ENCODE measurements around the gene VAMP5.

The VAMP5 gene

DNA sequence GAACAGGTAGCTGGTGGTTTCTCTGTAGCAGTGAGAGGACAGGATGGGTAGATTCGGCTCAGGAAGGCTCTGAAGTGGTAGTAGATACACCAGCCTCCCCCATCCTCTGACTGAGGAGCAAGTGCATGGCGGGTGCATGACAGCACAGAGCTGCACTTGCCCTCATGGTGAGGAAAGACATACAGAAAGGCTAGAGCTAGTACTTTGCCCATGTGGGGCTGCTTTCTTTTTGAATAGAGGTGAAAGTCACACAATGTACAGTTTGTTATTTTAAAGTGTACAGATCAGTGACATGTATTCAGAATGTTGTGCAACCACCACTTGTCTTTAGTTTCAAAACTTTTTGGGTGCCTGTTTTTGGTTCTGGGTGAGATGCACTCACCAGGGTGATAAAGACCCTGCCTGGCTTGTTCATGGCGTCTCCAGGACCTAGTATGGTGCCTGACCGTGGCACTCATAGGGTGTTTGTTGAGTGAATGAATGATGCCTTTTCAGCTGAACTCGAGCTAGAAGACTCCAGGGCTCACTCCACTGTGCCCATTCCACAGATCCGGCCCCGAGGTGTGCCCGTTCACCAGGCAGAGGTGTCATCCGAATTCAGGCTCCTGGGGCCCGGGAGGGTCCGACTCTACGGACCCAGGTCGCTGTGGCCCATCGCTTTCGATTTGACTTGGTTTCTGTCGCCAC lies 421 bp upstream of the VAMP5 start:
- in situ Hi-C loops (cut with HindIII; ENCODE audit: low sequenced_read_pairs) = no loop called here
- TF ChIP-seq CTCF (IDR thresholded peaks at IDR 0.05; ENCODE audit: low read depth, low read length, missing control alignments) = no peak
- peak overlapping the region; percentile 53 for H3K4me3 ChIP-seq (ENCODE audit: low read depth, low read length)
- DNase-seq (ENCODE audit: low read depth) = no peak

DNA sequence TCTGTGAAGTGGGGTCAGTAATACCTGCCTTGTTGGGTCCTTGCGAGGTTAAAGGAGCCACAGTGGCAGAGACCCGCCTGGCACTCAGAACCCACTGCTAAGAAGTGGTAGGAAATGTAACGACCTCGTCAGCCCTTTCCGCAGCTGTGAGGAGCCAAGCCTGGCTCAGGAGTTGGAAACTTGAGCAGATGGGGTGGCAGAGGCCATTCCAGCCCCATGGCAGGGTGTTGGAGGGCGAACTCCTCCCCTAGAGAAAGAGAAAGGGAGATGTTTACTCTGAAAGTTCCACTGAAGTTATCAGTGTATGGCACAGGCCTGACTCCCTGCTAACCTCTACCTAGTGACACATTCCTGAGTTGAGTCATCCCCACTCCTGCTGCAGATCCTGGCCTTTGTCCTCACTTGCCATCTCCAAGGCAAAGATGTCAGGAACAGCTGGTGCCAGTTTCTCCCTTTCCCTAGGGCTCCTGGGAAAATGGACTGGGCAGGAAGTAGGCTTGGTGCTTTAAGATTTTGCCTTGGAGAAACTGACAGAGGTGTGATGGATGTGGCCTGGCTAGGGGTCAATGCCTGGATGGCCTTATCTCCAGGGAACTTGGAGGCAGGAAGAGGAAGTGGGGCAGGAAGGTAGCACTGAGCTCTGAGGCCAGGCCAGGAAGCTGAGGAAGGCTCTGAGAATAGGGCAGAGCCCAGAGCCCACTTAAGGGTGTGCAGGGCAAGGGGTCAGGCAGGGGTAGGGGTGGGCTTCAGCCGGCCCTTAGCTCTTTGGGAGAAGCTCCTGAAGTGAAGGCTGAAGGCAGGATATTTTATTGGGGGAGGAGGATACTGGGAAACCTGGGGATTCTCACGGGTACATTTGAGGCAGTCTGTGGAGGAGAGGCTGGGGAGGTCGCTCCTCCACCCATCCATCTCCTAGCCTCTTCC lies 888 bp downstream of the VAMP5 start:
- no peak for DNase-seq (ENCODE audit: low read depth)
- peak overlapping the region; percentile 53 for H3K4me3 ChIP-seq (ENCODE audit: low read depth, low read length)
- no peak for TF ChIP-seq CTCF (IDR thresholded peaks at IDR 0.05; ENCODE audit: low read depth, low read length, missing control alignments)
- in situ Hi-C loops (cut with HindIII; ENCODE audit: low sequenced_read_pairs) = no loop called here

GRCh38 chr2:85585781-85586105 lies 1.5 kb downstream of the VAMP5 start:
- no peak for TF ChIP-seq CTCF (IDR thresholded peaks at IDR 0.05; ENCODE audit: low read depth, low read length, missing control alignments)
- DNase-seq (ENCODE audit: low read depth) = peak; percentile 27
- in situ Hi-C loops (cut with HindIII; ENCODE audit: low sequenced_read_pairs) = no loop called here
- peak overlapping the region; percentile 53 for H3K4me3 ChIP-seq (ENCODE audit: low read depth, low read length)

DNA sequence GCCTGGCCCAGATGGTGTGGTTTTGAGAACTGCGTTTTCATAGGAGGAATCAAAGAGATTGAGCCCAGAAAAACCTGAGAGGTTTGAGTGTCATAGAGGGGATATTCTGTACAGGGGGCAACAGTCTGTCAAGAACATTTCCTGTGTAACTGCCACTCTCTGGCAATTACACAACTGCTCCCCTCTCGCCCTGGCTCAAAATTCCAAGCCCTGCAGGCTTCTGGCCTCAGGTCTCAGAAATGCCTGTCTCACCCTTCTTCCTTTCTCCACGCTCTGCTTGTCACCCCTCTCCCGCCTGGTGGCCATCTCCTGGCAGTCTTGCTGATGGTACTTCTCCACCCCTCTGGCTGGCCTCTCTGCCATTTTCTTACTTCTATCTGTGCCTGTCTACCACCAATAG lies 4.0 kb downstream of the VAMP5 start:
- no peak overlapping the region for H3K4me3 ChIP-seq (ENCODE audit: low read depth, low read length)
- no peak for TF ChIP-seq CTCF (IDR thresholded peaks at IDR 0.05; ENCODE audit: low read depth, low read length, missing control alignments)
- no peak for DNase-seq (ENCODE audit: low read depth)
- in situ Hi-C loops (cut with HindIII; ENCODE audit: low sequenced_read_pairs) = no loop called here

DNA sequence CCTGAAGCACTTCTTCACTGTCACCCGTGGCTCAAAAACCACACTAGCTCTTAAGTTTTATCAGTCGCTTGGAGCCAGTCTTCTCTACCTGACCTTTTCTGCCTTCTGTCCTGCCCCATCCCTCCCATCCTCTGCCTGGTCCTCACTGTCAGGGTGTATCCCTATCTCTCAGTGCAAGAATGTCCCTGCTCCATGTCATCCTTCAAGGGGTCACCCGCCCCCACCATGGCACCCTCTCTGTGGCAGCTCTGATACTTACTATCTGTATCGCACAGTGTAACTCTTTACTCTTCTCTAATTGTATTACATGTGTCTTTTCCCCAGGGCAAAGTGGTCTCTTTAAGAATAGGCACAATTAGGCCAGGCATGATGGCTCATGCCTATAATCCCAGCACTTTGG lies 4.4 kb downstream of the VAMP5 start:
- no peak for TF ChIP-seq CTCF (IDR thresholded peaks at IDR 0.05; ENCODE audit: low read depth, low read length, missing control alignments)
- no peak overlapping the region for H3K4me3 ChIP-seq (ENCODE audit: low read depth, low read length)
- DNase-seq (ENCODE audit: low read depth) = no peak
- in situ Hi-C loops (cut with HindIII; ENCODE audit: low sequenced_read_pairs) = no loop called here

- no peak overlapping the region for H3K4me3 ChIP-seq (ENCODE audit: low read depth, low read length)
- TF ChIP-seq CTCF (IDR thresholded peaks at IDR 0.05; ENCODE audit: low read depth, low read length, missing control alignments) = no peak
- in situ Hi-C loops (cut with HindIII; ENCODE audit: low sequenced_read_pairs) = no loop called here
- DNase-seq (ENCODE audit: low read depth) = no peak
Measured at GRCh38 chr2:85589181-85589580, 5.0 kb downstream of the VAMP5 start.
